Stimulated activated CD4-positive, alpha-beta T cell treated with anti-CD3 and anti-CD28 coated beads, Interleukin-1b, Interleukin-23, amount 100 ng/mL, for 1 hour (primary cell): Measurements from ENCODE around the gene ADCY4.

Experiments used
- DNase-seq, 2 donors: peaks; one replicate each; pipeline ENCODE4 v3.0.0-alpha.2; 2020; ENCODE audit warnings: low read depth in 2 of 2

The ADCY4 gene

DNA sequence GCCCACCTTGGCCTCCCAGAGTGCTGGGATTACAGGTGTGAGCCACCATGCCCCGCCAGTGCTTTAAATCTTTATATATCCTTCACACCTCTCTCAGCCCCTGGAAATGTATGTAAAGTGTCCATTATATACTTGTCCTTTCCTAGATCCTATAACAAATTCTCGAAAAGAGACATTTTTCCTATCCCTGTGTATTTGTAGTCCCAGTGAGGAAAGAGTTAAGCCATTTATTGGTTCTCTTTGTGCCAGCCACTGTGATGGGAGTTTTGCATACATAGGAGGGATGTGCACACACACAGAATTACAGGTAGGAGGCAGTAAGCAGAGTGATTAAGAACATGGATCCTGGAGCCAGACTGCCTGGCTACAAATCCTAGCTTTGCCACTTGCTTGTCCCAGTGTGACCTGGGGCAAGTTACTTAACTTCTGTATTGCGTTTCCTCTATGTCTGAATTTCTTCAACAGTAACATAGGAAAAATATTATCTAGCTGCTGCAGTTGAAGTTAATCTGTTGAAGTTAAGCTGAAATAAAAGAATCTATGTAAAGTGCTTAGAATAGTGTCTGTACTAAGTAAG is 61.4 kb downstream of the ADCY4 start:
- DNase-seq = no peak

GRCh38 chr14:24272467-24272866 is 62.4 kb downstream of the ADCY4 start:
- DNase-seq = no peak

GRCh38 chr14:24271834-24272263 is 63.0 kb downstream of the ADCY4 start:
- no peak for DNase-seq

DNA sequence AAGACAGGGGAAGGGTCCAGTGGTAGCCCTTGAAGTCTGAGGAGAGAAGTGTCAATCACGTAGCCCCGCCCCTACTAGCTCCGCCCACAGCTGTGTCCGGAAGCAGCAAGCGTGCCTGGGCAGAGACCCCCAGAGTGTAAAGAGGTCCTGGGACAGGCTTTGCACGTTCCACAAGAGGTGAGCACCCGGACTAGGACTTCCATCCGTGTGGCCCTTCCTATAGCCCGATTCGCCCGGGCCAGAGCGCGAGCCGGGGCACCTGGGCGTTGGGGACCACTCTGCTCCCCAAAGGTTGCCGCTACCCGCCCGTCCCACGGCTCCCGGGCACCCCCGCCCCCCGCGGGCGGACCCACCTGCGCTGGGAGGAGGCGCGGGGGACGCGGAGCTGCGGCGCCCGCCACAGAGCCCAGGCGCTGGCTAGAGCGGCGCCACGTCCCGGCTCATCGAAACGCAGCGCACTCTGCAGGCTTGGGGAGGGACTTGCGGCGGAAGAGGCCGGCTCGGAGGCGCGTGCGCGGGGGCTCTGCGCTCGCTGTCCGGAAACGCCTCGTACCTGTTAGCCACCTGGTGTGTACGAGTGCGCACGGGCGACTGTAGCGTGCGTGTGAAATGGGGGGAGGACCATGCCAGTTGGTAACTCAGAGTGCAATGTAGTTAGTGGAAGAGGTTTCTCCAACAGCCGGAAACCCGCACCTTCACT is 63.6 kb downstream of the ADCY4 start, which contains the start of gene RABGGTA:
Gene RABGGTA, minus strand, starts transcription at position 464 of the 700 bp plus-strand sequence. CDS start 482 bp downstream, outside the sequence.
- DNase-seq = peak; percentile 69 to 85

- DNase-seq = no peak
Observed at GRCh38 chr14:24270537-24271133, 64.2 kb downstream of the ADCY4 start.

- no peak for DNase-seq
Observed at GRCh38 chr14:24269910-24270536, 64.8 kb downstream of the ADCY4 start.

DNA sequence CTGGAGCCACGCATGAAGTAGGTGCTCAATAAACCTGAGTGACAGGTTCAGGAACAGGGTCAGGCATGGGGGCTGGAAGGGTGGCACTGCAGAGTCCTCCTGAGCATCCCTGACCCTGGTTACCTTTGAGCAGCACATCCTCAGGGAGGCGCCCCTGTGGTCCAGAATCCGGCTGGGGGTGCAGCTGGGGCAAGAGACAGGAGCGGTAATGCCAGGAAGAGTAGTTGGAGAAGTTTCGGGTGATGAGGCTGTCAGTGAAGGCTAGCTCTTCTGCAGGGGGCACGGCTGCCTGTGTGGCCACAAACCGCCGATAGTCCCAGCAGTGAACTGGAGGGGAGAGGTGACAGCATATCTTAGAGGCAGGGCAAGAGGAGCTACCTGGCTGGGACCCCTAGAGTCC is 65.5 kb downstream of the ADCY4 start:
- DNase-seq = no peak
